Measurements from ENCODE around the gene WBP1L. TPM values are rescaled to one million over a fixed set of nuclear protein-coding genes. Genes with fewer than 3 reads are reported as not detected.

The WBP1L gene
- total and polyA plus RNA-seq, 2 of the 13 experiments (the other 11 are each of a cell fraction or from before 2014, with no cell fraction given), result 8.3 to 12.3 TPM

DNA sequence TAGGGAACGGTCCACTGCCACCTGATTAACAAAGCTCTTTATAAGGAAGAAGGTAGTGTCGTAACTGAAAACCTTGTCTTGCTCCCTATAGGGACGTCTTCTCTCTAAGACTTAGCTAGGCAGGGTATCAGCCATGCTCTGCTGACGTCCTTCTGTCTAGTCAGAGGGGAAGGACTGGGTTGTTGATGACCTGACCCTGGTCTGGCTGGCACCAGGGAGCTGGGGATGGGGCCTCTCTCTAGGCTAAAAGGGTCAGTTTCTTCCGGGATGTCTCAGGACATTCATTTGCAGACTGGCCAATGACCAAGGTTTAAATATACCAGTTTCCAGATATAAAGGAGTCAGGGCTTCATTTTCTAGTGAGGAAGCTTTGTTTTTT lies 83.8 kb downstream of the WBP1L start:
- Histone ChIP-seq H3K9ac (ENCODE audit: insufficient read depth, low read depth, low read length) (no peak overlapping the region), H3K79me2 (ENCODE audit: insufficient read depth, low read length) (no peaks in the 10 kb centered on the region), H3K9me3 (ENCODE audit: low read length) (no peaks in the 10 kb centered on the region), H3K4me2 (ENCODE audit: low read depth, low read length) (no peak overlapping the region), H3K4me3 (replicated peaks in 1 of 3; ENCODE audit: insufficient read depth in 1 of 3, low read depth in 2 of 3, low read length in 3 of 3) (no peak overlapping the region), H3K4me1 (ENCODE audit: insufficient read depth, low read length) (peaks cover 40% of the 10 kb centered on the region), H3K36me3 (replicated peaks in 1 of 2; ENCODE audit: control insufficient read depth in 1 of 2, insufficient read depth in 2 of 2, low read length in 2 of 2) (no peaks in the 10 kb centered on the region), H2AFZ (ENCODE audit: low read length) (no peak overlapping the region), H4K20me1 (ENCODE audit: insufficient read depth, low read length) (no peaks in the 10 kb centered on the region), H3K27ac (ENCODE audit: extremely low read length, insufficient read depth, low read length) (no peak overlapping the region), H3K27me3 (ENCODE audit: control insufficient read depth in 1 of 2, insufficient read depth in 2 of 2, low read length in 2 of 2) (no peaks in the 10 kb centered on the region; a peak in 2 of 5 replicates)
- no TSS peak for BruUV-seq (replicated peaks)
- POLR2A ChIA-PET, result interaction anchor here (1.1 to 1.4 kb wide), 2 partner anchors 14 to 51 kb away, joined by 3 to 5 read pairs; no protein-coding TSS in a partner anchor
- WGBS (ENCODE audit: low lambda C conversion rate), result 66% methylated on average over 5 of the region's 5 CpGs
- in situ Hi-C loops (cut with HindIII; ENCODE audit: extremely low pct_ligation_motif_present, low pct_unique_long_range_greater_than_20kb) (no loop called here), intact Hi-C loops (cut with micrococcal nuclease; ENCODE audit: unreplicated experiment) (no loop called here)
- CTCF ChIA-PET (ENCODE audit: low intra/inter-chr PET ratio, low total read pairs), result no interaction called here
- TF ChIP-seq HDAC2 (CRISPR knock-in tag; IDR thresholded peaks at IDR 0.05) (no peak), CEBPB (IDR thresholded peaks at IDR 0.05; ENCODE audit: borderline replicate concordance, low read depth, low read length) (no peak), HMG20A (CRISPR knock-in tag; IDR thresholded peaks at IDR 0.05; ENCODE audit: borderline replicate concordance) (no peak), ZNF747 (CRISPR knock-in tag; IDR thresholded peaks at IDR 0.05; ENCODE audit: borderline replicate concordance) (no peak), HNRNPLL (IDR thresholded peaks at IDR 0.05; ENCODE audit: low read depth, low read length, poor library complexity, severe bottlenecking) (no peak)
- FAIRE-seq (no peak), DNase-seq (ENCODE audit: low spot score) (no peak), ATAC-seq (no peak)

- no peak for FAIRE-seq
- BruUV-seq (replicated peaks), result no TSS peak
- H3K9me3 ChIP-seq (ENCODE audit: low read length), result no peaks in the 10 kb centered on the region
- DNase-seq (ENCODE audit: low spot score), result peak; percentile 27
- intact Hi-C loops (cut with micrococcal nuclease; ENCODE audit: unreplicated experiment), result no loop called here
- peak overlapping the region in 1 of 3 experiments; percentile 26; a peak in 2 of 6 replicates for H3K4me3 ChIP-seq (replicated peaks in 1 of 3; ENCODE audit: insufficient read depth in 1 of 3, low read depth in 2 of 3, low read length in 3 of 3)
- peak overlapping the region; percentile 7 for H3K9ac ChIP-seq (ENCODE audit: insufficient read depth, low read depth, low read length)
- ChIA-PET POLR2A (interaction anchor here (1.0 to 1.7 kb wide), 2 partner anchors 15 to 78 kb away, joined by 4 read pairs; no protein-coding TSS in a partner anchor), CTCF (ENCODE audit: low intra/inter-chr PET ratio, low total read pairs) (no interaction called here)
- H2AFZ ChIP-seq (ENCODE audit: low read length), result peak overlapping the region; percentile 51
- WGBS (ENCODE audit: low lambda C conversion rate), result 26% methylated on average over 12 of the region's 16 CpGs
- peaks cover 23% of the 10 kb centered on the region for H3K4me1 ChIP-seq (ENCODE audit: insufficient read depth, low read length)
- no peak overlapping the region for H3K27ac ChIP-seq (ENCODE audit: extremely low read length, insufficient read depth, low read length)
- no peaks in the 10 kb centered on the region for H3K79me2 ChIP-seq (ENCODE audit: insufficient read depth, low read length)
- in situ Hi-C loops (cut with HindIII; ENCODE audit: extremely low pct_ligation_motif_present, low pct_unique_long_range_greater_than_20kb), result loop anchor here (5.0 kb wide), 1 partner anchor 236 kb away; no protein-coding TSS in a partner anchor
- ATAC-seq, result peak; percentile 65
- no peaks in the 10 kb centered on the region for H4K20me1 ChIP-seq (ENCODE audit: insufficient read depth, low read length)
- no peaks in the 10 kb centered on the region; a peak in 2 of 5 replicates for H3K27me3 ChIP-seq (ENCODE audit: control insufficient read depth in 1 of 2, insufficient read depth in 2 of 2, low read length in 2 of 2)
- H3K36me3 ChIP-seq (replicated peaks in 1 of 2; ENCODE audit: control insufficient read depth in 1 of 2, insufficient read depth in 2 of 2, low read length in 2 of 2), result no peaks in the 10 kb centered on the region
- peak overlapping the region; percentile 71 for H3K4me2 ChIP-seq (ENCODE audit: low read depth, low read length)
- TF ChIP-seq ZNF138 (CRISPR knock-in tag; IDR thresholded peaks at IDR 0.05; ENCODE audit: low read depth) (no peak), ZNF446 (CRISPR knock-in tag; IDR thresholded peaks at IDR 0.05) (no peak), SALL1 (CRISPR knock-in tag; IDR thresholded peaks at IDR 0.05) (peak; percentile 73; the same call in 1 of the 2 replicates), ELF3 (CRISPR knock-in tag; IDR thresholded peaks at IDR 0.05) (peak; percentile 39; the same call in 1 of the 2 replicates), ZNF292 (CRISPR knock-in tag; IDR thresholded peaks at IDR 0.05; ENCODE audit: borderline replicate concordance, low read depth) (peak; percentile 43; the same call in 1 of the 2 replicates), TP53 (CRISPR knock-in tag; conservative IDR thresholded peaks at IDR 0.05) (no peak), PHF8 (CRISPR knock-in tag; IDR thresholded peaks at IDR 0.05) (no peak), SMAD3 (CRISPR knock-in tag; IDR thresholded peaks at IDR 0.05) (no peak), ZBTB25 (CRISPR knock-in tag; IDR thresholded peaks at IDR 0.05) (no peak), RFX5 (IDR thresholded peaks at IDR 0.05; ENCODE audit: low read depth, low read length) (no peak), BCL6 (CRISPR knock-in tag; IDR thresholded peaks at IDR 0.05) (no peak), ZNF83 (CRISPR knock-in tag; IDR thresholded peaks at IDR 0.05; ENCODE audit: borderline replicate concordance) (no peak), HNF4A (CRISPR knock-in tag; IDR thresholded peaks at IDR 0.05) (peak; percentile 39; the same call in 1 of the 2 replicates), CBX1 (IDR thresholded peaks at IDR 0.05; ENCODE audit: low read depth) (no peak)
These were observed 87.7 kb downstream of the WBP1L start for GRCh38 chr10:102831322-102832071.
